Dendritic cell treated with granulocyte-macrophage colony-stimulating factor and Interleukin-4, amounts not matched to agents 40 ng/mL and 50 ng/mL, for 4 days (primary cell): ENCODE results near the gene RSAD1.
"Not testable (repeated sequence)": the region's sequence is repeated elsewhere in the genome, so short reads cannot be mapped to it uniquely, and the experiment has no call there.

ENCODE experiments used
- H3K27ac Mint-ChIP-seq: one replicate; pipeline ENCODE4 v1.8.0; 2022; ENCODE audit warnings: mild to moderate bottlenecking, mixed read lengths
- H3K27me3 Mint-ChIP-seq: one replicate; pipeline ENCODE4 v1.8.0; 2022; ENCODE audit warnings: mild to moderate bottlenecking, mixed read lengths
- H3K36me3 Mint-ChIP-seq: one replicate; pipeline ENCODE4 v1.8.0; 2022; ENCODE audit warnings: low read depth, mixed read lengths
- H3K4me1 Mint-ChIP-seq: one replicate; pipeline ENCODE4 v1.8.0; 2022; ENCODE audit warnings: low read depth, mixed read lengths
- H3K4me3 Mint-ChIP-seq: one replicate; pipeline ENCODE4 v1.8.0; 2022; ENCODE audit warnings: mild to moderate bottlenecking, moderate library complexity, mixed read lengths
- H3K9me3 Mint-ChIP-seq: one replicate; pipeline ENCODE4 v1.8.0; 2022; ENCODE audit warnings: mixed read lengths
- intact Hi-C: fragments of 100-400 bp; cut with micrococcal nuclease; formaldehyde crosslinking; loops from one replicate; pipeline ENCODE4 v1.15.0; 2022

The RSAD1 gene

GRCh38 chr17:50472761-50473161 is 5.9 kb upstream of the RSAD1 start:
- intact Hi-C loops, H3K27ac Mint-ChIP-seq, H3K4me3 Mint-ChIP-seq, H3K9me3 Mint-ChIP-seq: not testable (repeated sequence)
- Mint-ChIP-seq H3K36me3 (peaks cover 68% of the 10 kb centered on the region), H3K4me1 (peaks cover 22% of the 10 kb centered on the region), H3K27me3 (peaks cover 28% of the 10 kb centered on the region)

GRCh38 chr17:50473901-50474300 is 4.8 kb upstream of the RSAD1 start:
- Mint-ChIP-seq H3K36me3 (peaks cover 61% of the 10 kb centered on the region), H3K27ac (no peak overlapping the region), H3K4me3 (no peak overlapping the region), H3K9me3 (no peaks in the 10 kb centered on the region), H3K4me1 (peaks cover 22% of the 10 kb centered on the region), H3K27me3 (peaks cover 19% of the 10 kb centered on the region)
- intact Hi-C loops, result no loop called here

- Mint-ChIP-seq H3K27ac (no peak overlapping the region), H3K4me1 (peaks cover 25% of the 10 kb centered on the region), H3K36me3 (peaks cover 61% of the 10 kb centered on the region), H3K4me3 (no peak overlapping the region), H3K27me3 (peaks cover 13% of the 10 kb centered on the region), H3K9me3 (no peaks in the 10 kb centered on the region)
- intact Hi-C loops, result no loop called here
Measured at GRCh38 chr17:50474523-50474922, 4.1 kb upstream of the RSAD1 start.

GRCh38 chr17:50475362-50475761 is 3.3 kb upstream of the RSAD1 start:
- intact Hi-C loops, result loop anchor here (5.0 kb wide), 1 partner anchor 113 kb away; no protein-coding TSS in a partner anchor
- H3K4me3 Mint-ChIP-seq, result no peak overlapping the region
- peaks cover 7% of the 10 kb centered on the region for H3K27me3 Mint-ChIP-seq

GRCh38 chr17:50475775-50476544 is 2.7 kb upstream of the RSAD1 start:
- H3K9me3 Mint-ChIP-seq, H3K4me3 Mint-ChIP-seq, H3K27me3 Mint-ChIP-seq, H3K27ac Mint-ChIP-seq: not testable (repeated sequence)
- peaks cover 23% of the 10 kb centered on the region for H3K4me1 Mint-ChIP-seq
- H3K36me3 Mint-ChIP-seq, result peaks cover 54% of the 10 kb centered on the region
- intact Hi-C loops, result loop anchor here (5.0 kb wide), 1 partner anchor 114 kb away; no protein-coding TSS in a partner anchor

More at GRCh38 chr17:50475362-50475761, 3.3 kb upstream of the RSAD1 start:
- H3K27ac Mint-ChIP-seq, result no peak overlapping the region
- H3K9me3 Mint-ChIP-seq, result no peaks in the 10 kb centered on the region
- peaks cover 27% of the 10 kb centered on the region for H3K4me1 Mint-ChIP-seq
- H3K36me3 Mint-ChIP-seq, result peaks cover 57% of the 10 kb centered on the region

GRCh38 chr17:50476545-50477315 is 1.9 kb upstream of the RSAD1 start:
- intact Hi-C loops, result loop anchor here (5.0 kb wide), 1 partner anchor 114 kb away; no protein-coding TSS in a partner anchor
- no peak overlapping the region for H3K4me3 Mint-ChIP-seq
- peaks cover 46% of the 10 kb centered on the region for H3K36me3 Mint-ChIP-seq
- H3K27me3 Mint-ChIP-seq, result peaks cover under 1% of the 10 kb centered on the region
- no peak overlapping the region for H3K27ac Mint-ChIP-seq
- H3K9me3 Mint-ChIP-seq, result no peaks in the 10 kb centered on the region
- peaks cover 22% of the 10 kb centered on the region for H3K4me1 Mint-ChIP-seq

GRCh38 chr17:50477976-50478375 is 684 bp upstream of the RSAD1 start:
- Mint-ChIP-seq H3K4me1 (peaks cover 31% of the 10 kb centered on the region), H3K27ac (peak overlapping the region; percentile 87), H3K36me3 (peaks cover 46% of the 10 kb centered on the region), H3K27me3 (no peaks in the 10 kb centered on the region), H3K9me3 (no peaks in the 10 kb centered on the region), H3K4me3 (peak overlapping the region; percentile 73)
- intact Hi-C loops, result loop anchor here (5.0 kb wide), 1 partner anchor 116 kb away; no protein-coding TSS in a partner anchor

- intact Hi-C loops, result loop anchor here (5.0 to 10.0 kb wide), 3 partner anchors 117 to 215 kb away; no protein-coding TSS in a partner anchor
Measured at GRCh38 chr17:50479522-50480141, 972 bp downstream of the RSAD1 start.

GRCh38 chr17:50480142-50480764 is 1.6 kb downstream of the RSAD1 start:
- H3K27me3 Mint-ChIP-seq, result no peaks in the 10 kb centered on the region
- no peaks in the 10 kb centered on the region for H3K9me3 Mint-ChIP-seq
- peaks cover 31% of the 10 kb centered on the region for H3K4me1 Mint-ChIP-seq
- H3K4me3 Mint-ChIP-seq, result peak overlapping the region; percentile 73
- no peak overlapping the region for H3K27ac Mint-ChIP-seq
- intact Hi-C loops, result loop anchor here (5.0 to 10.0 kb wide), 2 partner anchors 147 to 215 kb away; no protein-coding TSS in a partner anchor
- H3K36me3 Mint-ChIP-seq, result peaks cover 46% of the 10 kb centered on the region

More at GRCh38 chr17:50479522-50480141, 972 bp downstream of the RSAD1 start:
- Mint-ChIP-seq H3K36me3 (peaks cover 46% of the 10 kb centered on the region), H3K4me1 (peaks cover 31% of the 10 kb centered on the region), H3K27me3 (no peaks in the 10 kb centered on the region), H3K27ac (peak overlapping the region; percentile 87), H3K4me3 (peak overlapping the region; percentile 73), H3K9me3 (no peaks in the 10 kb centered on the region)

GRCh38 chr17:50480854-50481490 is 2.3 kb downstream of the RSAD1 start:
- no peaks in the 10 kb centered on the region for H3K9me3 Mint-ChIP-seq
- H3K27ac Mint-ChIP-seq, result no peak overlapping the region
- H3K27me3 Mint-ChIP-seq, result no peaks in the 10 kb centered on the region
- no peak overlapping the region for H3K4me3 Mint-ChIP-seq
- peaks cover 31% of the 10 kb centered on the region for H3K4me1 Mint-ChIP-seq
- H3K36me3 Mint-ChIP-seq, result peaks cover 49% of the 10 kb centered on the region
- intact Hi-C loops, result loop anchor here (5.0 to 10.0 kb wide), 2 partner anchors 146 to 214 kb away; no protein-coding TSS in a partner anchor

- intact Hi-C loops, result loop anchor here (5.0 to 10.0 kb wide), 2 partner anchors 146 to 213 kb away; no protein-coding TSS in a partner anchor
- H3K36me3 Mint-ChIP-seq, result peaks cover 50% of the 10 kb centered on the region
- no peaks in the 10 kb centered on the region for H3K9me3 Mint-ChIP-seq
- peaks cover 31% of the 10 kb centered on the region for H3K4me1 Mint-ChIP-seq
- H3K4me3 Mint-ChIP-seq, result no peak overlapping the region
- no peak overlapping the region for H3K27ac Mint-ChIP-seq
- H3K27me3 Mint-ChIP-seq, result no peaks in the 10 kb centered on the region
Measured at GRCh38 chr17:50481648-50482047, 3.0 kb downstream of the RSAD1 start.

GRCh38 chr17:50482110-50482509 is 3.5 kb downstream of the RSAD1 start:
- H3K4me3 Mint-ChIP-seq, result no peak overlapping the region
- no peaks in the 10 kb centered on the region for H3K27me3 Mint-ChIP-seq
- peak overlapping the region; percentile 63 for H3K27ac Mint-ChIP-seq
- H3K9me3 Mint-ChIP-seq, result no peaks in the 10 kb centered on the region
- H3K36me3 Mint-ChIP-seq, result peaks cover 53% of the 10 kb centered on the region
- peaks cover 31% of the 10 kb centered on the region for H3K4me1 Mint-ChIP-seq
- intact Hi-C loops, result loop anchor here (5.0 to 10.0 kb wide), 2 partner anchors 145 to 213 kb away; no protein-coding TSS in a partner anchor

- Mint-ChIP-seq H3K27me3 (no peaks in the 10 kb centered on the region), H3K9me3 (no peaks in the 10 kb centered on the region), H3K4me3 (no peak overlapping the region), H3K4me1 (peaks cover 31% of the 10 kb centered on the region), H3K27ac (peak overlapping the region; percentile 63), H3K36me3 (peaks cover 57% of the 10 kb centered on the region)
- intact Hi-C loops, result loop anchor here (5.0 to 10.0 kb wide), 2 partner anchors 145 to 212 kb away; no protein-coding TSS in a partner anchor
Measured at GRCh38 chr17:50482516-50482915, 3.9 kb downstream of the RSAD1 start.
